Skeletal muscle satellite cell (primary cell): ENCODE results near the gene TDG. TPM values are rescaled to one million over a fixed set of nuclear protein-coding genes. Genes with fewer than 3 reads are reported as not detected.
A peak's percentile ranks its signal among the peaks of the same experiment; 100 is the strongest.

Source experiments
- H3K27me3 ChIP-seq: 2 replicates; pipeline ENCODE4 v1.7.0; 2013; ENCODE audit warnings: low read length; ENCODE audit not compliant: control insufficient read depth, insufficient read depth
- H3K36me3 ChIP-seq: 2 replicates; pipeline ENCODE4 v1.7.0; 2013; ENCODE audit warnings: mild to moderate bottlenecking, control low read depth, low read length; ENCODE audit not compliant: insufficient read depth
- H3K4me1 ChIP-seq: 2 replicates; pipeline ENCODE4 v1.7.0; 2013; ENCODE audit warnings: low read length; ENCODE audit not compliant: control insufficient read depth, insufficient read depth
- H3K4me2 ChIP-seq: 2 replicates; pipeline ENCODE4 v1.7.0; 2013; ENCODE audit warnings: mild to moderate bottlenecking, low read length
- H3K4me3 ChIP-seq: 2 replicates; pipeline ENCODE4 v1.7.0; 2013; ENCODE audit warnings: low read length
- H3K9ac ChIP-seq: 2 replicates; pipeline ENCODE4 v1.7.0; 2013; ENCODE audit warnings: mild to moderate bottlenecking, low read depth, low read length, moderate library complexity
- H3K9me3 ChIP-seq: replicated peaks from 2 replicates; pipeline ENCODE4 v1.7.0; 2013; ENCODE audit warnings: mild to moderate bottlenecking, control low read depth, low read length
- total RNA-seq: library from RNA; depleted of rRNA; stranded (reverse); fragments of >200 nt; gene quantifications from 2 replicates; pipeline ENCODE4 v1.2.3, GENCODE V29; 2012; rRNA removed

TDG gene
- 15.5 and 17.5 TPM in 2 replicates for total RNA-seq

- H3K4me1 ChIP-seq, result peaks cover 24% of the 10 kb centered on the region
Measured at GRCh38 chr12:103965590-103966504, at the start of gene TDG. Gene TDG (plus strand): TSS chr12:103965872. CDS start chr12:103966038, 166 bp downstream.

GRCh38 chr12:103917873-103918272 lies 47.8 kb upstream of the TDG start:
- H3K4me2 ChIP-seq, result no peak overlapping the region
- no peaks in the 10 kb centered on the region for H3K27me3 ChIP-seq
- H3K9me3 ChIP-seq, result no peaks in the 10 kb centered on the region
- no peak overlapping the region for H3K9ac ChIP-seq
- no peaks in the 10 kb centered on the region for H3K4me1 ChIP-seq
- no peak overlapping the region for H3K4me3 ChIP-seq
- H3K36me3 ChIP-seq, result no peaks in the 10 kb centered on the region

More at GRCh38 chr12:103965590-103966504, at the start of gene TDG:
- H3K36me3 ChIP-seq, result peaks cover 5% of the 10 kb centered on the region
- no peaks in the 10 kb centered on the region for H3K27me3 ChIP-seq
- H3K4me2 ChIP-seq, result peak within 1 kb of the TSS; percentile 90
- H3K4me3 ChIP-seq, result peak within 1 kb of the TSS; percentile 91
- H3K9ac ChIP-seq, result peak within 1 kb of the TSS; percentile 98
- H3K9me3 ChIP-seq, result no peaks in the 10 kb centered on the region

- Histone ChIP-seq H3K4me1 (peaks cover 15% of the 10 kb centered on the region), H3K9ac (no peak overlapping the region), H3K9me3 (no peaks in the 10 kb centered on the region), H3K4me3 (no peak overlapping the region), H3K27me3 (no peaks in the 10 kb centered on the region), H3K36me3 (no peaks in the 10 kb centered on the region), H3K4me2 (no peak overlapping the region)
Measured at GRCh38 chr12:103924761-103925641, 40.7 kb upstream of the TDG start.

GRCh38 chr12:103928682-103929045 lies 37.0 kb upstream of the TDG start:
- Histone ChIP-seq H3K4me2 (peak overlapping the region; percentile 87), H3K9me3 (no peaks in the 10 kb centered on the region), H3K4me3 (peak overlapping the region; percentile 71), H3K4me1 (peaks cover 30% of the 10 kb centered on the region), H3K9ac (peak overlapping the region; percentile 82), H3K27me3 (no peaks in the 10 kb centered on the region), H3K36me3 (peaks cover 19% of the 10 kb centered on the region)

GRCh38 chr12:103929046-103929783 lies 36.5 kb upstream of the TDG start:
- Histone ChIP-seq H3K9me3 (no peaks in the 10 kb centered on the region), H3K27me3 (no peaks in the 10 kb centered on the region), H3K4me1 (peaks cover 32% of the 10 kb centered on the region), H3K9ac (peak overlapping the region; percentile 82), H3K4me3 (peak overlapping the region; percentile 71), H3K36me3 (peaks cover 25% of the 10 kb centered on the region), H3K4me2 (peak overlapping the region; percentile 87)

- Histone ChIP-seq H3K36me3 (peaks cover 28% of the 10 kb centered on the region), H3K4me1 (peaks cover 32% of the 10 kb centered on the region), H3K27me3 (no peaks in the 10 kb centered on the region), H3K9me3 (no peaks in the 10 kb centered on the region), H3K4me3 (peak overlapping the region; percentile 71), H3K9ac (peak overlapping the region; percentile 82), H3K4me2 (peak overlapping the region; percentile 87)
Measured at GRCh38 chr12:103929784-103930033, 36.0 kb upstream of the TDG start.

- Histone ChIP-seq H3K4me1 (peaks cover 28% of the 10 kb centered on the region), H3K9me3 (no peaks in the 10 kb centered on the region), H3K9ac (peak within 1 kb of the TSS; percentile 95)
Measured at GRCh38 chr12:103930034-103930786, 35.5 kb upstream of the TDG start, which contains the start of gene HSP90B1. Gene HSP90B1 (plus strand): TSS chr12:103930410. CDS start chr12:103930516, 106 bp downstream.

GRCh38 chr12:103930787-103931735 lies 34.6 kb upstream of the TDG start:
- Histone ChIP-seq H3K4me3 (peak overlapping the region; percentile 94), H3K27me3 (no peaks in the 10 kb centered on the region), H3K4me1 (peaks cover 24% of the 10 kb centered on the region), H3K9me3 (no peaks in the 10 kb centered on the region), H3K4me2 (peak overlapping the region; percentile 81), H3K9ac (peak overlapping the region; percentile 95), H3K36me3 (peaks cover 40% of the 10 kb centered on the region)

More at GRCh38 chr12:103930034-103930786, 35.5 kb upstream of the TDG start, which contains the start of gene HSP90B1:
- Histone ChIP-seq H3K27me3 (no peaks in the 10 kb centered on the region), H3K36me3 (peaks cover 32% of the 10 kb centered on the region), H3K4me2 (peak within 1 kb of the TSS; percentile 87), H3K4me3 (peak within 1 kb of the TSS; percentile 94)

GRCh38 chr12:103933237-103933636 lies 32.4 kb upstream of the TDG start:
- Histone ChIP-seq H3K4me1 (peaks cover 24% of the 10 kb centered on the region), H3K4me3 (peak overlapping the region; percentile 94), H3K27me3 (no peaks in the 10 kb centered on the region), H3K9ac (peak overlapping the region; percentile 4), H3K36me3 (peaks cover 61% of the 10 kb centered on the region), H3K4me2 (peak overlapping the region; percentile 81), H3K9me3 (no peaks in the 10 kb centered on the region)

- H3K4me3 ChIP-seq, result no peak overlapping the region
- H3K9ac ChIP-seq, result no peak overlapping the region
- H3K9me3 ChIP-seq, result no peaks in the 10 kb centered on the region
- H3K4me1 ChIP-seq, result peaks cover 17% of the 10 kb centered on the region
- H3K36me3 ChIP-seq, result peaks cover 93% of the 10 kb centered on the region
- no peaks in the 10 kb centered on the region for H3K27me3 ChIP-seq
- H3K4me2 ChIP-seq, result no peak overlapping the region
Measured at GRCh38 chr12:103936679-103937078, 29.0 kb upstream of the TDG start.
